ENCODE data around the gene TOMM6. TPM values are rescaled to one million over a fixed set of nuclear protein-coding genes. Genes with fewer than 3 reads are reported as not detected.
"Not testable (repeated sequence)": the region's sequence is repeated elsewhere in the genome, so short reads cannot be mapped to it uniquely, and the experiment has no call there.

The TOMM6 gene
- total RNA-seq, 2 experiments from 2014 or later = 157 to 163 TPM

GRCh38 chr6:41805830-41806774 is 18.6 kb downstream of the TOMM6 start:
- Mint-ChIP-seq H3K36me3 (no peaks in the 10 kb centered on the region), H3K4me1 (peaks cover 1% of the 10 kb centered on the region), H3K27me3 (no peaks in the 10 kb centered on the region), H3K27ac (no peak overlapping the region), H3K9me3 (no peaks in the 10 kb centered on the region), H3K4me3 (no peak overlapping the region)
- no peak for ATAC-seq (ENCODE audit: low read depth)
- POLR2A ChIA-PET = no interaction called here
- no peak for DNase-seq

GRCh38 chr6:41811095-41811494 is 23.6 kb downstream of the TOMM6 start:
- ATAC-seq (ENCODE audit: low read depth) = no peak
- Mint-ChIP-seq H3K36me3 (no peaks in the 10 kb centered on the region), H3K4me3 (no peak overlapping the region), H3K27me3 (no peaks in the 10 kb centered on the region), H3K9me3 (no peaks in the 10 kb centered on the region), H3K27ac (no peak overlapping the region), H3K4me1 (peaks cover 2% of the 10 kb centered on the region)
- POLR2A ChIA-PET = no interaction called here
- no peak for DNase-seq

- ATAC-seq (ENCODE audit: low read depth); H3K36me3 Mint-ChIP-seq; H3K9me3 Mint-ChIP-seq; H3K4me3 Mint-ChIP-seq; DNase-seq; H3K4me1 Mint-ChIP-seq; H3K27ac Mint-ChIP-seq; POLR2A ChIA-PET; H3K27me3 Mint-ChIP-seq: not testable (repeated sequence)
These were observed 24.5 kb downstream of the TOMM6 start for GRCh38 chr6:41811946-41812345.

- H3K27ac Mint-ChIP-seq = no peak overlapping the region
- no peak for DNase-seq
- H3K27me3 Mint-ChIP-seq = no peaks in the 10 kb centered on the region
- ATAC-seq (ENCODE audit: low read depth) = no peak
- H3K4me1 Mint-ChIP-seq = peaks cover 4% of the 10 kb centered on the region
- H3K4me3 Mint-ChIP-seq = no peak overlapping the region
- POLR2A ChIA-PET = no interaction called here
- no peaks in the 10 kb centered on the region for H3K36me3 Mint-ChIP-seq
- H3K9me3 Mint-ChIP-seq = no peaks in the 10 kb centered on the region
These were observed 26.0 kb downstream of the TOMM6 start for GRCh38 chr6:41813469-41813868.

- DNase-seq = no peak
- Mint-ChIP-seq H3K4me1 (peaks cover 4% of the 10 kb centered on the region), H3K36me3 (no peaks in the 10 kb centered on the region), H3K27me3 (no peaks in the 10 kb centered on the region), H3K9me3 (no peaks in the 10 kb centered on the region), H3K4me3 (no peak overlapping the region), H3K27ac (no peak overlapping the region)
- ATAC-seq (ENCODE audit: low read depth) = no peak
- POLR2A ChIA-PET = no interaction called here
These were observed 26.5 kb downstream of the TOMM6 start for GRCh38 chr6:41813956-41814355.

- no peak for DNase-seq
- no peak overlapping the region for H3K4me3 Mint-ChIP-seq
- ATAC-seq (ENCODE audit: low read depth) = no peak
- no peaks in the 10 kb centered on the region for H3K27me3 Mint-ChIP-seq
- H3K36me3 Mint-ChIP-seq = no peaks in the 10 kb centered on the region
- no peaks in the 10 kb centered on the region for H3K9me3 Mint-ChIP-seq
- POLR2A ChIA-PET = no interaction called here
- no peak overlapping the region for H3K27ac Mint-ChIP-seq
- peaks cover 4% of the 10 kb centered on the region for H3K4me1 Mint-ChIP-seq
These were observed 27.1 kb downstream of the TOMM6 start for GRCh38 chr6:41814629-41815028.

GRCh38 chr6:41815587-41815986 is 28.1 kb downstream of the TOMM6 start:
- Mint-ChIP-seq H3K36me3 (no peaks in the 10 kb centered on the region), H3K9me3 (no peaks in the 10 kb centered on the region), H3K4me3 (no peak overlapping the region), H3K27me3 (no peaks in the 10 kb centered on the region), H3K27ac (no peak overlapping the region), H3K4me1 (peaks cover 4% of the 10 kb centered on the region)
- no peak for DNase-seq
- POLR2A ChIA-PET = no interaction called here
- ATAC-seq (ENCODE audit: low read depth) = no peak

GRCh38 chr6:41818271-41819054 is 31.0 kb downstream of the TOMM6 start:
- H3K4me3 Mint-ChIP-seq = no peak overlapping the region
- peaks cover 4% of the 10 kb centered on the region for H3K4me1 Mint-ChIP-seq
- no peak overlapping the region for H3K27ac Mint-ChIP-seq
- DNase-seq (no peak), ATAC-seq (ENCODE audit: low read depth) (no peak)
- no peaks in the 10 kb centered on the region for H3K27me3 Mint-ChIP-seq
- no peaks in the 10 kb centered on the region for H3K36me3 Mint-ChIP-seq
- H3K9me3 Mint-ChIP-seq = no peaks in the 10 kb centered on the region
- POLR2A ChIA-PET = interaction anchor here (0.6 kb wide), 1 partner anchor 272 kb away, joined by 3 read pairs; no protein-coding TSS in a partner anchor

GRCh38 chr6:41821266-41821665 is 33.8 kb downstream of the TOMM6 start:
- Mint-ChIP-seq H3K27me3 (no peaks in the 10 kb centered on the region), H3K9me3 (no peaks in the 10 kb centered on the region), H3K36me3 (no peaks in the 10 kb centered on the region), H3K27ac (no peak overlapping the region), H3K4me3 (no peak overlapping the region), H3K4me1 (peaks cover under 1% of the 10 kb centered on the region)
- DNase-seq (no peak), ATAC-seq (ENCODE audit: low read depth) (no peak)
- POLR2A ChIA-PET = no interaction called here

- Mint-ChIP-seq H3K4me3 (no peak overlapping the region), H3K9me3 (no peaks in the 10 kb centered on the region), H3K27me3 (no peaks in the 10 kb centered on the region), H3K27ac (no peak overlapping the region), H3K4me1 (no peaks in the 10 kb centered on the region), H3K36me3 (no peaks in the 10 kb centered on the region)
- POLR2A ChIA-PET = no interaction called here
- ATAC-seq (ENCODE audit: low read depth) (no peak), DNase-seq (no peak)
These were observed 34.5 kb downstream of the TOMM6 start for GRCh38 chr6:41822021-41822420.

GRCh38 chr6:41823178-41823577 is 35.7 kb downstream of the TOMM6 start:
- no peaks in the 10 kb centered on the region for H3K27me3 Mint-ChIP-seq
- H3K4me3 Mint-ChIP-seq = no peak overlapping the region
- POLR2A ChIA-PET = no interaction called here

GRCh38 chr6:41824571-41825569 is 37.4 kb downstream of the TOMM6 start:
- Mint-ChIP-seq H3K27me3 (no peaks in the 10 kb centered on the region), H3K36me3 (no peaks in the 10 kb centered on the region), H3K27ac (no peak overlapping the region), H3K4me3 (no peak overlapping the region), H3K9me3 (no peaks in the 10 kb centered on the region), H3K4me1 (no peaks in the 10 kb centered on the region)
- ATAC-seq (ENCODE audit: low read depth) (no peak), DNase-seq (no peak)
- POLR2A ChIA-PET = interaction anchor here (0.5 kb wide), 1 partner anchor 17 kb away, joined by 3 read pairs; no protein-coding TSS in a partner anchor

More at GRCh38 chr6:41823178-41823577, 35.7 kb downstream of the TOMM6 start:
- H3K27ac Mint-ChIP-seq = no peak overlapping the region
- no peak for ATAC-seq (ENCODE audit: low read depth)
- DNase-seq = no peak
- H3K4me1 Mint-ChIP-seq = no peaks in the 10 kb centered on the region
- no peaks in the 10 kb centered on the region for H3K36me3 Mint-ChIP-seq
- H3K9me3 Mint-ChIP-seq = no peaks in the 10 kb centered on the region
